DMS 273 (cell line): Measurements from ENCODE around the gene FAM107A.

Experiments
- DNase-seq: peaks from one replicate; lab custom pipeline; 2025; ENCODE audit not compliant: unreplicated experiment; lab: John Stamatoyannopoulos, UW

FAM107A gene

GRCh38 chr3:58520403-58521335 lies 56.5 kb downstream of the FAM107A start:
- DNase-seq: peak; percentile 33

- DNase-seq: peak; percentile 65
Measured at GRCh38 chr3:58519668-58520402, 57.4 kb downstream of the FAM107A start.

GRCh38 chr3:58518291-58518789 lies 58.9 kb downstream of the FAM107A start:
- DNase-seq: peak; percentile 92

GRCh38 chr3:58514405-58514804 lies 62.8 kb downstream of the FAM107A start:
- DNase-seq: peak; percentile 34
